HFF-Myc (cell line): ENCODE measurements around the gene GRIK2.

Experiments used
- DNase-seq: peaks from one replicate; pipeline ENCODE4 v3.0.0-alpha.2; 2011; ENCODE audit warnings: low read depth; ENCODE audit errors: extremely low read depth
- H3K4me3 ChIP-seq: replicated peaks from 2 replicates; pipeline ENCODE4 v1.5.1; 2011; ENCODE audit warnings: low read depth, mild to moderate bottlenecking, control low read depth, low read length
- CTCF ChIP-seq: IDR thresholded peaks from 2 replicates; pipeline ENCODE4 v1.5.1; 2012; ENCODE audit warnings: mild to moderate bottlenecking, low read depth, low read length, control low read depth; ENCODE audit errors: missing control alignments

The GRIK2 gene

GRCh38 chr6:101932704-101933103 lies 539.2 kb downstream of the GRIK2 start:
- no peak for TF ChIP-seq CTCF
- no peak for DNase-seq
- no peak overlapping the region for H3K4me3 ChIP-seq

GRCh38 chr6:101935732-101936131 lies 542.2 kb downstream of the GRIK2 start:
- H3K4me3 ChIP-seq: no peak overlapping the region
- no peak for TF ChIP-seq CTCF
- no peak for DNase-seq

- DNase-seq: no peak
- H3K4me3 ChIP-seq: no peak overlapping the region
- TF ChIP-seq CTCF: no peak
Observed at GRCh38 chr6:101936516-101936915, 543.0 kb downstream of the GRIK2 start.

GRCh38 chr6:101937108-101937507 lies 543.6 kb downstream of the GRIK2 start:
- no peak for TF ChIP-seq CTCF
- H3K4me3 ChIP-seq: no peak overlapping the region
- DNase-seq: no peak

GRCh38 chr6:101940391-101940790 lies 546.9 kb downstream of the GRIK2 start:
- no peak overlapping the region for H3K4me3 ChIP-seq
- no peak for DNase-seq
- no peak for TF ChIP-seq CTCF

GRCh38 chr6:101956961-101957360 lies 563.5 kb downstream of the GRIK2 start:
- TF ChIP-seq CTCF: no peak
- no peak overlapping the region for H3K4me3 ChIP-seq
- no peak for DNase-seq

- H3K4me3 ChIP-seq: no peak overlapping the region
- TF ChIP-seq CTCF: no peak
- no peak for DNase-seq
Observed at GRCh38 chr6:101961357-101961756, 567.8 kb downstream of the GRIK2 start.
